ENCODE results near the gene ZNF557.

ZNF557 gene

GRCh38 chr19:7113233-7113632 is 43.7 kb downstream of the ZNF557 start:
- no peak overlapping the region for H3K27ac ChIP-seq
- no peaks in the 10 kb centered on the region for H3K9me3 ChIP-seq (ENCODE audit: severe bottlenecking)
- no peak for TF ChIP-seq CTCF (IDR thresholded peaks at IDR 0.05; ENCODE audit: low read depth, low read length)
- H3K27me3 ChIP-seq (ENCODE audit: insufficient read depth, low read depth, severe bottlenecking): no peaks in the 10 kb centered on the region
- no peaks in the 10 kb centered on the region for H3K36me3 ChIP-seq
- H3K4me3 ChIP-seq (ENCODE audit: low read depth, low read length): no peak overlapping the region
- no peak for DNase-seq

DNA sequence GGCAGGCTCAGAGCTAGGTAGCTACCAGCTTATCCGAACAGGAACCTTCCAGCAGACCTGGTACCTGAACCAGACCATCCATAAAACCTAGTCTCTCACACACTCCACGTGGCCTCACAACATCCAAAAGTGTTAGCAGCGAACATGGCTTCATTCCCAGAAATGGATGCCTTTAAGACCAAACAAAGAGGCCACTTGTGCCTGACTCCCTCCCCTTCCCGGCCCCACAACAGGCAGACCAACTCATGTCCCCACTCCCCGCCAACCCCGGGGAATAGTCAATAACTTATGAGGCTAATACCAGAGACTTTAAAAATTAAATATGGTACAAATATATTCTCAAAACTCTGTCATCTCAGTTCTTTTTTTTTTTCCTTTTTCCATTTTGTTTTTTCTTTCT is 46.2 kb downstream of the ZNF557 start:
- TF ChIP-seq CTCF (IDR thresholded peaks at IDR 0.05; ENCODE audit: low read depth, low read length): no peak
- H3K27me3 ChIP-seq (ENCODE audit: insufficient read depth, low read depth, severe bottlenecking): no peaks in the 10 kb centered on the region
- H3K36me3 ChIP-seq: peaks cover 6% of the 10 kb centered on the region; the same call in 1 of the 2 replicates
- DNase-seq: no peak
- H3K27ac ChIP-seq: no peak overlapping the region
- no peaks in the 10 kb centered on the region for H3K9me3 ChIP-seq (ENCODE audit: severe bottlenecking)
- H3K4me3 ChIP-seq (ENCODE audit: low read depth, low read length): no peak overlapping the region

GRCh38 chr19:7117248-7117647 is 47.7 kb downstream of the ZNF557 start:
- H3K27me3 ChIP-seq (ENCODE audit: insufficient read depth, low read depth, severe bottlenecking): no peaks in the 10 kb centered on the region
- no peak overlapping the region for H3K4me3 ChIP-seq (ENCODE audit: low read depth, low read length)
- no peaks in the 10 kb centered on the region for H3K9me3 ChIP-seq (ENCODE audit: severe bottlenecking)
- H3K36me3 ChIP-seq: peaks cover 6% of the 10 kb centered on the region
- H3K27ac ChIP-seq: no peak overlapping the region
- no peak for TF ChIP-seq CTCF (IDR thresholded peaks at IDR 0.05; ENCODE audit: low read depth, low read length)
- DNase-seq: no peak

DNA sequence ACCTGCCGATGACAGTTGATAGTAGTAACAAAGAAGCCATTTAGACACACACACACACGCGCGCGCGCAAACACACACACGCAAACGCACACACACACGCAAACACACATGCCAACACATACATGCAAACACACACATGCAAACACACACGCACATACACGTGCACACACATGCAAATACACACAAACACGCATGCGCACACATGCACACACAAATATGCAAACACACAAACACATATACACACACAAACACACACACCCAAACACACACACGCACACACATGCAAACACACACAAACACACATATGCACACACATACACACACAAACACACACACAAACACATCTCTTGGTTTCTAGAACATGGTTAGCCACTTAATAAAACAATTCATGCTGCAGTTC is 50.1 kb downstream of the ZNF557 start:
- Histone ChIP-seq H3K27ac (no peak overlapping the region), H3K36me3 (peaks cover 6% of the 10 kb centered on the region), H3K9me3 (ENCODE audit: severe bottlenecking) (no peaks in the 10 kb centered on the region), H3K27me3 (ENCODE audit: insufficient read depth, low read depth, severe bottlenecking) (no peaks in the 10 kb centered on the region), H3K4me3 (ENCODE audit: low read depth, low read length) (no peak overlapping the region)
- DNase-seq: no peak
- TF ChIP-seq CTCF (IDR thresholded peaks at IDR 0.05; ENCODE audit: low read depth, low read length): no peak

DNA sequence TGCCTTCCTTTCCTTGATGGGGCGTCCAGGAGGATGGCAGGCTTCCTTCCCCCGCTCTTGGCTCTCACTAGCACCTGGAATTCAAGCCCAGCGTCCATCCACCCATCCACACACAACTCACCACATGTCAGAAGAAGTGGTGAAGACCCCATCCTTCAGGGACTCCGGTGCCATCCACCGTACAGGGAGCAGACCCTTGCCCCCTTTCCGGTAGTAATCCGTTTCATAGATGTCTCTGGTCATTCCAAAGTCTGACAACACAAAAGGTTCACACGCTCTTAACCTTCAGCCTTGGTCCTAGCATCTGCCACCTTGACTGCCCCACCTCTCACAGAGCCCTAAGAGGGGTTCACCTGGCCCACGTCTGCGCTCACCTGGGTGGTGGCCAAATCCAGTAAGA is 51.0 kb downstream of the ZNF557 start:
- peaks cover 16% of the 10 kb centered on the region for H3K36me3 ChIP-seq
- H3K27ac ChIP-seq: no peak overlapping the region
- no peak for DNase-seq
- no peaks in the 10 kb centered on the region for H3K27me3 ChIP-seq (ENCODE audit: insufficient read depth, low read depth, severe bottlenecking)
- peaks cover 5% of the 10 kb centered on the region for H3K9me3 ChIP-seq (ENCODE audit: severe bottlenecking)
- TF ChIP-seq CTCF (IDR thresholded peaks at IDR 0.05; ENCODE audit: low read depth, low read length): no peak
- H3K4me3 ChIP-seq (ENCODE audit: low read depth, low read length): no peak overlapping the region

GRCh38 chr19:7122701-7123100 is 53.2 kb downstream of the ZNF557 start:
- Histone ChIP-seq H3K9me3 (ENCODE audit: severe bottlenecking) (peaks cover 7% of the 10 kb centered on the region), H3K4me3 (ENCODE audit: low read depth, low read length) (no peak overlapping the region), H3K36me3 (peaks cover 32% of the 10 kb centered on the region), H3K27ac (no peak overlapping the region), H3K27me3 (ENCODE audit: insufficient read depth, low read depth, severe bottlenecking) (no peaks in the 10 kb centered on the region)
- no peak for TF ChIP-seq CTCF (IDR thresholded peaks at IDR 0.05; ENCODE audit: low read depth, low read length)
- no peak for DNase-seq
